Measurements from ENCODE around the gene PAPLN.
A peak's percentile ranks its signal among the peaks of the same experiment; 100 is the strongest.

Gene PAPLN

GRCh38 chr14:73245480-73246325, 8.4 kb downstream of the PAPLN start:
- no peak for TF ChIP-seq CTCF (conservative IDR thresholded peaks at IDR 0.05; ENCODE audit: low read length)
- DNase-seq (ENCODE audit: low read depth) = peak; percentile 44
- H3K4me3 ChIP-seq (ENCODE audit: low read length) = peak overlapping the region; percentile 58

GRCh38 chr14:73246387-73247150, 9.3 kb downstream of the PAPLN start:
- no peak for DNase-seq (ENCODE audit: low read depth)
- H3K4me3 ChIP-seq (ENCODE audit: low read length) = peak overlapping the region; percentile 58
- no peak for TF ChIP-seq CTCF (conservative IDR thresholded peaks at IDR 0.05; ENCODE audit: low read length)

GRCh38 chr14:73248108-73248868, 11.0 kb downstream of the PAPLN start:
- no peak overlapping the region for H3K4me3 ChIP-seq (ENCODE audit: low read length)
- DNase-seq (ENCODE audit: low read depth) = no peak
- no peak for TF ChIP-seq CTCF (conservative IDR thresholded peaks at IDR 0.05; ENCODE audit: low read length)

GRCh38 chr14:73249108-73249507, 11.8 kb downstream of the PAPLN start:
- no peak for DNase-seq (ENCODE audit: low read depth)
- H3K4me3 ChIP-seq (ENCODE audit: low read length) = no peak overlapping the region
- no peak for TF ChIP-seq CTCF (conservative IDR thresholded peaks at IDR 0.05; ENCODE audit: low read length)

- H3K4me3 ChIP-seq (ENCODE audit: low read length) = no peak overlapping the region
- no peak for TF ChIP-seq CTCF (conservative IDR thresholded peaks at IDR 0.05; ENCODE audit: low read length)
- DNase-seq (ENCODE audit: low read depth) = no peak
Observed at GRCh38 chr14:73249564-73250316, 12.4 kb downstream of the PAPLN start.

GRCh38 chr14:73250317-73250713, 13.0 kb downstream of the PAPLN start:
- H3K4me3 ChIP-seq (ENCODE audit: low read length) = no peak overlapping the region
- no peak for TF ChIP-seq CTCF (conservative IDR thresholded peaks at IDR 0.05; ENCODE audit: low read length)
- no peak for DNase-seq (ENCODE audit: low read depth)
